Measurements from ENCODE around the gene MBOAT1.

GRCh38 chr6:20058912-20059311 lies 153.4 kb downstream of the MBOAT1 start:
- TF ChIP-seq MAX (IDR thresholded peaks at IDR 0.05; ENCODE audit: low read depth) (no peak), YY1 (IDR thresholded peaks at IDR 0.05; ENCODE audit: low read depth) (no peak), CTCF (IDR thresholded peaks at IDR 0.05) (no peak), SIN3A (IDR thresholded peaks at IDR 0.05; ENCODE audit: borderline replicate concordance, low read depth, low read length) (no peak), FOXM1 (IDR thresholded peaks at IDR 0.05; ENCODE audit: low read depth) (no peak), EP300 (IDR thresholded peaks at IDR 0.05; ENCODE audit: borderline replicate concordance in 1 of 2, low read depth in 1 of 2, low read length in 1 of 2) (no peak), EZH2phosphoT487 (IDR thresholded peaks at IDR 0.05; ENCODE audit: borderline replicate concordance, low read depth) (no peak), USF1 (IDR thresholded peaks at IDR 0.05; ENCODE audit: borderline replicate concordance, low read depth) (no peak), MXI1 (IDR thresholded peaks at IDR 0.05; ENCODE audit: low read depth, low read length) (no peak)

Measured in SK-N-SH (cell line).